ENCODE measurements around the gene SUPT5H.
"Not testable (repeated sequence)": the region's sequence is repeated elsewhere in the genome, so short reads cannot be mapped to it uniquely, and the experiment has no call there.

SUPT5H gene

DNA sequence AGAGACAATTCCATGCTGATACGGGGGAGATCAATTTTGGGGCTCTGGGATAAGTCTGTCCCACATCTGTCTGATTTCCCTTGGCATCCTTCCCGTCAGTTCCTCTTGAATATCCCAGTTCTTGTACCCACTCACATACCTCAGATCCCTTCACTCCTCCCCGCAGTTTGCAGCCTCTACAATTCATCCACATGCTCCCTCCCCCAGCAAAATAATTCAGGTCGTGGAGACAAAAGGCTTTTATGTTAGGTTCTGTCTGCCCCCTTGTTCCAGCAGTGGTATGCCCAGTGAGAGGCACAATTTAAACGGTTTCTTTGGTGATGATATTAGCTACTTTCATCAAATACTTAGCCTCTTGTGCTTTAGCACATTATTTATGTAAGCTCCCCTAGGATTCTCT lies 19.2 kb upstream of the SUPT5H start:
- DNase-seq = peak; percentile 72

DNA sequence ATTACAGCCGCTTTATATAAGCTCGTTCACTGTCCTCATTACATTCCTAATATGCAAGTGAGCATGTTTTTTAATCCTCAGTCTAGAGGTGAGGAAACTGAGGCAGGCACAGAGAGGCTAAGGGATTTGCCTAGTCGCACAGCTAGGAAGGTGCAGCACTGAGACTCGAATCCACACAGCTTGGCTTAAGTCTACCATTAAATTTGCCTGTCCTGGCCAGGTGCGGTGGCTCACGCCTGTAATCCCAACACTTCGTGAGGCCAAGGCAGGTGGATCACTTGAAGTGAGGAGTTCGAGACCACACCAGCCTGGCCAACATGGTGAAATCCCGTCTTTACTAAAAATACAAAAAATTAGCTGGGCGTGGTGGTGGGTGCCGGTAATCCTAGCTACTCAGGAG lies 17.7 kb upstream of the SUPT5H start:
- DNase-seq = no peak

DNA sequence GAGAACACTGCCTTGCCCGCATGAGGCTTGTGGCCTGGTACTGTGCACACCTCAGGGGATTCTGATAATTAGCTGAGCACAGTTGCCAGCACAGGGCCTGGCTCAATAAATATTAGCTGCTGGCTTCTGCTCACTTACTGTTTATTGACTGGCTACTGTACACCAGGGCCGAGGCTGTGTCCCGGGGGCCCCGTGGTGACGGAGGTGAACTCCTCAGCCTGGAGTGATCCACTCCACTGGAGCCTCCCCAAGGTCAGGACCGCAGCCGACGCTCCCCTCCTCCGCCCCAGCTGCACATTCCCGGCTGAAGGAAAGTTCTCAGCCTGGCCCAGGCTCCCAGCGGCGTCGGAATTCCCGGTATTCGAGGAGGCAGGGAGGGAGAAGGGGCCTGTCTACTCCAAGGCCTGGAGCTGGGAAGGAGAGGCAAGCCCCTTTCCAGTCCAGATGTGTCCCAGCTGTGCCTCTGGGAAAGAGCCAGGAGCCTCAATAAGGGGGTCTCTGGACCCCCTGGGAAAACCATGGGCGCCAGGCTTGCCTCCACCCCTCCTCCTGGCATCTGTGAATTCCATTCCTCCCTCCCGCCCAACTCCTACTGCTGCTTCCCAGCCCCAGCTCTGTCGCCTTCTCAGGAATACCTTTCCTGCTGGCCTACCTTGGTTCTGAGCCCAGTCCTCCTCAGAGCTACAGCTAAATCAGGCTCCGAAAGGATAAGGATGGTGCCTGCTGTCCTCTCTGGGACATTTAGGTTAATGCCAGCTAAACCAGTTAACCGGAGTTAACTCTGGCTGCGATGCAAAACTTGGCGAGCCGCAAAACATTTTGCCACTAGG lies 16.9 kb upstream of the SUPT5H start:
- DNase-seq = peak; percentile 72

DNA sequence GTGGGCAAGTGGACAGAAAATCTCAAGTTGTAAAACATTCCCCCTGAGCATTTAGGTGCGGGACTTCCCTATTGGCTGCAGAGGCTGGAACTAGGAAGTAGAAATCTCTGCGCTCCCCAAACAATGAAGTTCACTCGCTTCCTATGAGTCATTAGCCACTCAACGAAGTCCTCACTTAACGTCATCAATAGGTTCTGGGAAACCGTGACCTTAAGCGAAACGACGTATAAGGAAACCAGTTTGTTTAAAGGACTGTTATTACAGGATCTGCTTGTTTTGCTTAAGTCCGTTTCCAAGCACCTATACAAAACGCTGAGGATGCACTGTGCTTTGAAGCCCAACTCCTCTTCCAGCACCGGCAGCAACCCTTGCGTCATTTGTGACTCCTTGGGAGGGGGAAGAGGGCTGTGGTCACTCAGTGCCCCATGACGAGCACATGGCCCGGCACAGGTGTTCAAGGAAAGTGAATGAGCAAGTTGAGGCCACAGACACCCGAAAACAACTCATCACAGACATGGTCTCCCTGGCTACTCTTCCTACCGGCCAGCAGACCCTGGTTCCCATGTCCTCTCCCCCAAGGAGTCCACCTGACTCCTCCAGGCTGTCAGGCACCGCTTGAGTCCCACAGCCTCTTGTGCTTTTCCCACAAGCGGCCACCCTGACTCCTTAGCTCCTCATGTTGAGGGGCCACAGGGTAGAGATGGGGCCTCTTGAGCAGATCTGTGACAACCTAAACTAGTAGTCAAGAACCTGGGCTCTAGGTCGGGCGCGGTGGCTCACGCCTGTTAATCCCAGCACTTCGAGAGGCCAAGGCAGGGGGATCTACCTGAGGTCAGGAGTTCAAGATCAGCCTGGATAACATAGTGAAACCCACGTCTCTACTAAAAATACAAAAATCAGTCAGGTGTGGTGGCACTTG lies 14.4 kb upstream of the SUPT5H start:
- DNase-seq = peak; percentile 77

DNA sequence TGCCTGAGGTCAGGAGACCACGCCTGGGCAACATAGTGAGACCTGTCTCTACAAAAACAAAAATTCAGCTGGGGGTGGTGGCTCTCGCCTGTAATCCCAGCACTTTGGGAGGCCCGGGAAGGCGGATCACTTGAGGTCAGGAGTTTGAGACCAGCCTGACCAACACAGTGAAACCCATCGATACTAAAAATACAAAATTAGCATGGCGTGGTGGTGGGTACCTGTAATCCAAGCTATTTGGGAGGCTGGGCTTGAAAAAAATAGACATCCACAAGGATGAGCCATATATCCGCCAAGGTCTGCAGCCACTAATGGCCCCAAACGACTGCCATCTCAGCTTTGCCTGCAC lies 12.7 kb upstream of the SUPT5H start:
- DNase-seq = no peak

DNA sequence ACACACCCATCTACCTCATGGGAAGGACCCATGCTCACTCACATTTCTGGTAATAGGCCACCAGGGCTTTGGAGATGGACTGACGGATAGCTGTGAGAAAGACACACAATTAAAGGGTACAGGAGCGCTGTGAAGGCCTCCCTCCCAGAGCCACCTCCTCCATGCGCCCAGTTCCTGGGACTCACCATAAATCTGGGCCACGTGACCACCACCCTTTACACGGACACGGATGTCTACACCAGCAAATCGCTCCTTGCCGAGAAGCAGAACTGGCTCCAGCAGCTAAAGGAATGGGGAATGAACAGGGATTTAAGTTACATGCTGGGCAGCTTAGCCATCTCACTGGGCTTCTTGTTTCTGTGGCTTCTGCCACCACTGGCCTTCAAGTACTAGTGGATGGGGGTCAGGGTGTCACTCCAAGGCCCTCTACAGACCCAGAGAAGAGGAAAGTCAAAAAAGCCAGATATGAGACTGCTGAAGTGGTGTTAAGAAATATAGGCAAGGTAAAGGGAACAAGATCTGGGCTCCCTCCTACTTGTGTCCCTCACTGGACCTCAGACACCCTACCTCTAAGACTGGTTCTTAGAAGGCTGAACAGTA lies 11.8 kb upstream of the SUPT5H start:
- no peak for DNase-seq

DNA sequence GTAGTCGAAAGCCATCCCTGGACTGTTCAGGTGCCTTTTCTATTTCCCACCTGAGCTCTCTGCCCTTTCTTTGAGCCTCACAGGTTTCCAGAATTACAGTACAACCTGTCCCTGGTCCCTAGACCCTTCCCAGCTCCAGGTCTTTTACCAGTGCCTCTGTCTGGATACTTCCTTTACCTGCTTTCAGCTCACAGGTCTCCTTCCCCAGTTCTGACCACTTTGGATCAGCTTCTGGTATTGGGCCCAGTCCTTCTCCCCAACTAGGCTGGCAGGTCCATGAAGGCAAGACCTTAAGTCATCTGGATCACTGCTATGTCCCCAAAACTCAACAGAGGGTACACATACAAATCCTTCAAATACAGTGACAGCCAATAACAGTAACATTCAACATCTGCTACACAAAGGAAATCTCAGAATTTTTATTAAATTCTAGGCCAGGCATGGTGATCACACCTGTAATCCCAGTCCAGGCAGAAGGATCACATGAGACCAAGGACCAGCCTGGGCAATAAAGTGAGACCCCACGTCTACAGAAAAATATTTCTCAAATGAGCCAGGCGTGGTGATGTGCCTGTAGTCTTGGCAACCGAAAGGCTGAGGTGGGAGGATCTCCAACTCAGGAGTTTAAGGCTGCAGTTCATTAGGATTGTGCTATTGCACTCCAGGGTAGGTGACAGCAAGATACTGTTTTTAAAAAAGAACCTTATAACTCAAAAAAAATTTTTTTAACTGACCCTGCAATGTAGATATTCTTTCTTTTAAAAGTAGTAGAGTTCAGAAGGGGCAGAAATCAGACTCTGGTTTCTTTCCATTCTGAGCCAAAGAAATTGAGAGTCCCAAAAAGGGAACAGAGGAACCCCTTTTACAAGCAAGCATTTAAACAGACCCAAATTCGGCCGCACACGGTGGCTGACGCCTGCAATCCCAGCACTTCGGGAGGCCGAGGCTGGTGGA lies 11.0 kb upstream of the SUPT5H start:
- no peak for DNase-seq

DNA sequence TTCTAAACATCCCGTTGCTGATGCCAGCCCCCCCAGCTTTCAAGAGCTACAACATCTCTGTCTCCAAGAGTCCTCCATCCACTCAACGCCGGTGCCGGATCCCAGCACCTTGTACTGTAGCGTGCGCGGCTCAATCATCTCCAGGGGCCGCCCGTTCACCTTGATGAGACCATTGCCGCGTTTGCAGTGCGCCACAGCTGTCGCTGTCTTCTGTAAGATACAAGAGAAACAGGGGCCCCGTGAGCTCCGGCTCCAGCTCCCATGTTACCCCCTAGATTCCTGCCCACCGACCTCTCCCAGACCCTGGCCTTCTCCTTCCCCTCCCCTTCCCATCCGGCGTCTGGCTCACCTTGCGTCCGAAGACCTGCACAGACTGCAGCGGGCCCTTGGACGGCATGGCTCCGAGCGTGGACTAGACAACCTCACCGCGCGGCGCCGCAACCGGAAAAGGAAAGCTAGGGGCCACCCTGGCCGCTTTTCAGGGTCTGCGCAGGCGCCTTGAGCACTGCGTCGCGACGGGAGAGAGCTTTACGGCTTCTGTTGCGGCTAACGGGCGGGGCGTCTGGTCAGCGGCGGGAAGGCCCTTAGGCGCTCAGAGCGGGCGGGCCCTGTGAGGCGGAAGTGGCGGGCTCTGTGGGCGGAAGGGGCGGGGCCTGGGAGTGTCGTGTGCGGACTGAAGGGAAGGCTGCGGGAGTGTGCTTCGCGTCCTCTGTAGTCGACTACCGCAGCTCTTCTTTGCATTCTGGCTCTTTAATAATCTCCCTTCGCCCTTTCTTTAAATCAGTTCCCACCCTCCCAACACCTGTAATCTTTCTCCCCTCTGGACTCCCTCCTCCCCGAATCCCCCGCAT lies 9.7 kb upstream of the SUPT5H start, which contains the start of gene RPS16:
TSS of gene RPS16 (minus strand) at position 451 of the 851 bp plus-strand sequence. CDS start at position 397, 54 bp downstream.
- DNase-seq = peak; percentile 100

DNA sequence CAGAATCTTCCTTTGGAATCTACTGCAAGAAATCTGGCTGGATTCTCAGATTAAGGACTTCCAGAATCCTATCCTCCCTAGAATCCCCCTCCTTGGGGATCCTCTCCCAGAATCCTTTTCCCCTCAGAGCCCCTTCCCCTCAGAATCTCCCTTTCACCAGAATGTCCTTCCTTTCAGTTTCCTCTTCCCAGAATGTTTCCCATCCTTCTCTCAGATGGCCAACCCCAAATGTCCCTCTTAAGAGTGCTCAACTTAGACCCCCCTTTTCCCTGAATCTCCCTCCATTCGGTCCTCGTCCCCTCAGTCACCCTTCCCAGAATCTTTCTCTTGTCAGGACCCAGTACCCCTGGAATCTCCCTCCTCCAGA lies 9.0 kb upstream of the SUPT5H start:
- DNase-seq = no peak

DNA sequence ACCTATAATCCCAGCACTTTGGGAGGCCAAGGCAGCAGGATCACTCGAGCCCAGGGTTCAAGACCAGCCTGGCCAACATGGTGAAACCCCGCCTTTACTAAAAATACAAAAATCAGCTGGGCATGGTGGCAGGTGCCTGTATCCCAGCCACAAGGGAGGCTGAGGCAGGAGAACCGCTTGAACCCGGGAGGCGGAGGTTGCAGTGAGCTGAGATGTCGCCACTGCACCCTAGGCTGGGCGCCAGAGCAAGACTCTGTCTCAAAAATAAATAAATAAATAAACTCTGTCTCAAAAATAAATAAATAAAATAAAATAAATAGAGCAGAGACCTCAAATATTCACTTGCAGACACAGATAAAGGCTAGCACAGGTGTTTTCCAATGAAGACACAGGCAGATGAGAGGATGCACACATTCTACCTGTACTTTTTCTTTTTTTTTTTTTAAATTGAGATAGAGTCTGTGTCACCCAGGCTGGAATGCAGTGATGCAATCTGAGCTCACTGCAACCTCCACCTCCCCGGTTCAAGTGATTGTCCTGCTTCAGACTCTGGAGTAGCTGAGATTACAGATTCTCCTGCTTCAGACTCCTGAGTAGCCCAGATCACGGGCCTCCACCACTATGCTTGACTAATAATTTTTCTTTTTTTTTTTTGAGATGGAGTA lies 7.0 kb upstream of the SUPT5H start:
- DNase-seq = no peak

DNA sequence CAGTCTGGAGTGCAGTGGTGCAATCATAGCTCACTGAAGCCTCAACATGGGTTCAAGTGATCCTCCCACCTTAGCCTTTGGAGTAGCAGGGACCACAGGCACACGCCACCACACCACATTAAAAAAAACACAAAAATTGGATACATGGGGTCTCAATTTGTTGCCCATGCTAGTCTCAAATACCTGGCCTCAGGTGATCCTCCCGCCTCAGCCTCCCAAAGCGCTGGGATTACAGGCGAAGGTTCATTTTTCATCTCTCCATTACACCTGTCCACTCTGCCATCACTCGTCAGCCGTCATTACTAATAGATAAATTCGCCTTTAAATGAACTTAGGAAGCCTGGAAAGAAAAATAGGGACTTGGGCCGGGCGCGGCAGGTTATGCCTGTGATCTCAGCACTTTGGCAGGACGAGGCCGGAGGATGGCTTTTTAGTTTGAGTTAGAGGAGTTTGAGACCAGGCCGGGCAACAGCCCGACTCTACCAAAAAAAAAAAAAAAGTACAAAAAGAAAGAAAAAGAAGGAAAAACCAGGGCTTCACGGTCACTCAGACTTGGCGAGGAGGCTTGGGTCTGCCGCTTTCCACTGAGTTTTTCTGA lies 685 bp upstream of the SUPT5H start:
- peak; percentile 89 for DNase-seq

DNA sequence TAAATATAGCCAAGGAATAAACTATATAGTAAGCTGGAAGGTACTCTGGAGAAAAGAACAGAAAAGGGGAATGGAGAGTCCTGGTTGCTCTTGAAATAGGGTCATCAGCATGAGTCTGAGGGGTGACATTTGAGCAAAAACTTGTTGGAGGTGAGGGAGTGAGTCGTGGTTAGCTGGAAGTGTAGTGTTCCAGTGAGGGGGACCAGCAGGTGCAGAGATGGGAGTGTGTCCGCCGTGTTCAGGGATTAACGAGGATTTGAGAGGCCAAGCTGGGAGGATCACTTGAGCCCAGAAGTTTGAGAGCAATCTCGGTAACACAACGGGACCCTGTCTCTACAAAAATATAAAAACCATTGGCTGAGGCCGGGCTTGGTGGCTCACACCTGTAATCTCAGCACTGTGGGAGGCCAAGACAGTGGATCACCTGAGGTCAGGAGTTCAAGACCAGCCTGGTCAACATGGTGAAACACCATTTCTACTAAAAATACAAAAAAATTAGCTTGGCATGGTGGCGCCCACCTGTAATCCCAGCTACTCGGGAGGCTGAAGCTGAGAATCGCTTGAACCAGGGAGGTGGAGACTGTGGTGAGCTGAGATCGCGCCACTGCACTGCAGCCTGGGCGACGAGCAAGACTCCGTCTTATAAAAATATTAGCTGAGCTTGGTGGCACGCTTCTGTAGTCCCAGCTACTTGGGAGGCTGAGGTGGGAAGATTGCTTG lies 1.1 kb downstream of the SUPT5H start:
- no peak for DNase-seq

DNA sequence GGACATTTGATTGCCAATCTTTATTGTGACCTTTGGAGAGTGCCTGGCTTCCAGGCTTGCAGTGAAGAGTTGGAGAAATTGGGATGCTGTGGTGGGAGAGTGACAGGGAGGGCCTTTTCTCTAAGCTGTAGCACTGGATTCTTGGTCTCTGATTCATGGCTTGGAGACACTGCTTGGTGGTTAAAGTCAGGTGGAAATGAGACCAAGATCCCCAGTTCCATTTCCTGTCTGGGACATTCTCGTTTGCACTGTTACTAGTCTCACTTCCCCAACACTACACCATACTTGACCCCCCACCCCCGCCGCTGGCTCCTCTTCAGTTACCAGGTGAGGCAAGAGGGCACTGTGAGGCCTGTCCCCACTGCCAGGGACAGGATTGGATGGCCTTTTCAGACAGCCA lies 2.9 kb downstream of the SUPT5H start:
- DNase-seq = no peak

DNA sequence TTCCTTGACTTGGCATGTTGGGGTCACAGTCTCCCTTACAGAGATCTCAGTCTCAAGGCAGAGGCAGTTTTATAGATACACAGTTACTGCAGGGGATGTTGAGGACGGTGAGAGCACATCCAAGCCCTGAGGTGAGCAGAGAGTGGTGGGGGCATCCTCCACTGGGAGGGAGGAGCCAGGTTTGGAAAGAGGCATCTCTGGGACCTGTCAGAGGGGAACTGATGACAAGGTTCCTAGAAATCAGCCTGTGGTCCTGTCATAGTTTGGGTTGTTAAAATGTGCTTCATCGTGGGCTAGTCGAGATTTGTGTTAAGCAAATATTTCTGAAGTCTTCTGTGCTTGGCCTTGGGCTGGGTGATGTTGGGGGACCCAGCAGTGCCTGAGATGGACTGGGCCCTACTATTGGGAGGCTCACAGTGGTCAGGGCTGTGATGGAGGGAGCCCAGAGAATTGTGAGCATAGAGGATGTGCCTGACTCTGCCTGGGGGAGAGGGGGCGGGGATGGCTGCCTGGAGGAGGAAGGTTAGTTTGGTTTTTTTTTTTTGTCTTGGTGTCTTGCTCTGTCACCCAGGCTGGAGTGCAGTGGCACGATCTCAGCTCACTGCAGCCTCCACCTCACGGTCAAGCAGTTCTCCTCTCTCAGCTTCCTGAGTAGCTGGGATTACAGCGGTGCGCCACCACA lies 3.9 kb downstream of the SUPT5H start:
- DNase-seq = no peak

DNA sequence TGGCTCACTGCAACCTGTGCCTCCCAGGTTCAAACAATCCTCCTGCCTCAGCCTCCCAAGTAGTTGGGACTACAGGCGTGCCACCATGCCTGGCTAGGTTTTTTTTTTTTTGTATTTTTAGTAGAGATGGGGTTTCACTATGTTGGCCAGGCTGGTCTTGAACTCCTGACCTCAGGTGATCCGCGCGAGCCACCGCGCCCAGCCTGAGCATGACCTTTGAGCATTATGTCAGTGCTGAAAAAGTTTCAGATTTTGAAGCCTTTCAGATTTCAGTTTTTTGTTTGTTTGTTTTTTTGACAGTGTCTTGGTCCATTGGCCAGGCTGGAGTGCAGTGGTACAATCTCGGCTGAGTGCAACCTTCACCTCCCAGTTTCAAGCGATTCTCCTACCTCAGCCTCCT lies 5.9 kb downstream of the SUPT5H start:
- not testable (repeated sequence) for DNase-seq

DNA sequence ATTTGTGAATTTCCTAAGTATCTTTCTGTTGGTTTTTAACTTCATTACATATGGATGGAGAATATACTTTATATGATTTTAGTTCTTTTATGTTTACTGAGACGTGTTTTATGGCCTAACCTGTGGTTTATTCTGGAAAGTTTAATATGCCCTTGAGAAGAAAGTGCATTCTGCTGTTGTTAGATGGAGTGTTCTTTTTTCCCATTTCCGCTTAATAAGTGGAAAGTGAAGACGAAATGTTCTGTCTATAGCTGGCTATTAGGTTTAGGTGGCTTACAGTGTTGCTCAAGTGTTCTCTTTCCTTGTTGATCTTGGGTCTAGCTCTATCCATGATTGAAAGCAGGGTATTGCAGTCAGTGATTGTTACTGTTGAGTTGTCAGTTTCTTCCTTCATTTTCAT lies 18.0 kb downstream of the SUPT5H start:
- no peak for DNase-seq

DNA sequence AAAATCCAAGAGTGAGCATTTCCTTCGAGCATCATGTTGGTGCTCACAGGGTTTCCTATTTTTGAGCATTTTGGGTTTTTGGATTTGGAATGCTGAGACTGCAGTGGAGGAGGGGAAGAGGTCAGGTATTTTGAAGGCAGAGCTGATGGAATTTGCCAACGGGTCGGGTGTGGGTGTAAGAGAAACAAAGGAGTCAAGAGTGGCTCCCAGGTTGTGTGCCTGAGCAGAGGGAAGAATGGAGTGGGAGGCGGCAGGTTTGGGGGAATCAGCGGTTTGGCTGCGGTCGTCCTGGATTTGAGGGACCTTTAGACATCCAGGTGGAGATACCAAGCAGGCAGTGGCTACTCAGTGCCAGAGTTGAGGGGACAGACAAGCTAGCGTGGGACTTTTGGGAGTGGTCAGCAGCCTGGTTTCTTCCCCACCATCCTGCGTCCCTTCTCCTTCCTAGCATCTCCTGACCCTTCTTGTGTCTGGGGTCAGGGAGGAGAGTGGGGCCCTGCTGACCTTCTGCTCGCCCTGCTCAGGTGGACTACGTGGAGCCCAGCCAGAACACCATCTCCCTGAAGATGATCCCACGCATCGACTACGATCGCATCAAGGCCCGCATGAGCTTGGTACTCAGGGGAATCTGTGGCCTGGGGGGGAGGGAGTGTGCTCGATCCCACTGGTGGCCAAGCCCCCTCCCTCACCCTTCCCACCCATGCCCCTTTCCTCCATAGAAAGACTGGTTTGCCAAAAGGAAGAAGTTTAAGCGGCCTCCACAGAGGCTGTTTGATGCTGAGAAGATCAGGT lies 20.8 kb downstream of the SUPT5H start:
- no peak for DNase-seq

DNA sequence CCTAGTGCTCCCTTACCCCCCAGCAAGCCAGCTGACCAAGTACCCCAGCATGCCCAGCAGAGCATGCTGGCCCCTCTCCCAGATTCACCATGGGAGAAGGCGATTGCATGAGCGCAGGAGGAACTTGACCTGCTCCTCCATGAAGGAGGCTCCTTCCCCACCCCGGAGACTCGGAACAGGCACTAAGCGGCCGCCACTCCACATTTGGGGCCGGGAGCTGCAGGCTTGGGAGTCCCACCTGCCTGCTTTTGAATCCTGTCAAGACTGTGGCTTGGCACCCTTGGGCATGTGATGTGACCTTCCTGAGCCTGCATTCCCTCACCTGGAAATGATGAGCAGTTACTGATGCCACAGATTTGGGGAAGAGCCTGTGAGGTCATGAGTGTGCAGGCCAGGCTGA lies 22.6 kb downstream of the SUPT5H start:
- no peak for DNase-seq
